Measurements from ENCODE around the gene RAB37. TPM values are rescaled to one million over a fixed set of nuclear protein-coding genes. Genes with fewer than 3 reads are reported as not detected.

Gene RAB37
- total RNA-seq, 1 donor = 0.36 TPM

DNA sequence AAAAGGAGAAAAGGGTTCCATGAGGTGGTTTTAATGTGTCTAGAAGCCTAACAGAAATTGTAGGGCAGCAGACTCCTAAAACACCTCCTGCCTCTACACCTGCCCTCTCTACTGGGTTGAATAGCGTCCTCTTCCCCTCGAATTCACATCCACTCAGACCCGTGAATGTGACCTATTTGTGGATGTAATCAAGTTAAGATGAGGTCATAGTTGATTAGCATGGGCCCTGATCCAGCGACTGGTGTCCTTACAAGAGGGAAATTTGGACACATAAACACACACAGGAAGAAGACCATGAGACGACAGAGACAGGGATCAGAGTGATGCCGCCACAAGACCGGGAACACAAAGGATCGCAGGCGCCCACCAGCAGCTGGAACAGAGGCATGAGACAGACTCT, 37.8 kb upstream of the RAB37 start:
- Histone ChIP-seq H3K36me3 (ENCODE audit: insufficient read depth, low read length) (no peaks in the 10 kb centered on the region), H3K27ac (ENCODE audit: low read depth, low read length) (no peak overlapping the region), H3K4me3 (ENCODE audit: insufficient read depth, low read length) (no peak overlapping the region), H2AFZ (ENCODE audit: low read length) (no peak overlapping the region), H4K20me1 (ENCODE audit: insufficient read depth, low read length) (no peaks in the 10 kb centered on the region), H3K4me1 (ENCODE audit: insufficient read depth, low read length) (no peaks in the 10 kb centered on the region), H3K4me2 (ENCODE audit: insufficient read depth, low read length) (no peak overlapping the region), H3K79me2 (ENCODE audit: insufficient read depth, low read length) (no peaks in the 10 kb centered on the region), H3K27me3 (ENCODE audit: insufficient read depth, low read length) (no peaks in the 10 kb centered on the region), H3K9me3 (ENCODE audit: low read depth, low read length) (no peaks in the 10 kb centered on the region)
- TF ChIP-seq CTCF (IDR thresholded peaks at IDR 0.05; ENCODE audit: extremely low read depth, low read depth, low read length) = no peak
- DNase-seq (ENCODE audit: insufficient read length, low spot score, missing footprints) = no peak

GRCh38 chr17:74702116-74702871, 34.8 kb upstream of the RAB37 start:
- DNase-seq (ENCODE audit: insufficient read length, low spot score, missing footprints) = peak; percentile 43
- Histone ChIP-seq H3K4me2 (ENCODE audit: insufficient read depth, low read length) (no peak overlapping the region), H3K36me3 (ENCODE audit: insufficient read depth, low read length) (no peaks in the 10 kb centered on the region), H3K4me1 (ENCODE audit: insufficient read depth, low read length) (no peaks in the 10 kb centered on the region), H3K4me3 (ENCODE audit: insufficient read depth, low read length) (no peak overlapping the region), H2AFZ (ENCODE audit: low read length) (no peak overlapping the region), H4K20me1 (ENCODE audit: insufficient read depth, low read length) (no peaks in the 10 kb centered on the region), H3K27ac (ENCODE audit: low read depth, low read length) (no peak overlapping the region), H3K9me3 (ENCODE audit: low read depth, low read length) (no peaks in the 10 kb centered on the region), H3K79me2 (ENCODE audit: insufficient read depth, low read length) (no peaks in the 10 kb centered on the region), H3K27me3 (ENCODE audit: insufficient read depth, low read length) (no peaks in the 10 kb centered on the region)
- TF ChIP-seq CTCF (IDR thresholded peaks at IDR 0.05; ENCODE audit: extremely low read depth, low read depth, low read length) = no peak

DNA sequence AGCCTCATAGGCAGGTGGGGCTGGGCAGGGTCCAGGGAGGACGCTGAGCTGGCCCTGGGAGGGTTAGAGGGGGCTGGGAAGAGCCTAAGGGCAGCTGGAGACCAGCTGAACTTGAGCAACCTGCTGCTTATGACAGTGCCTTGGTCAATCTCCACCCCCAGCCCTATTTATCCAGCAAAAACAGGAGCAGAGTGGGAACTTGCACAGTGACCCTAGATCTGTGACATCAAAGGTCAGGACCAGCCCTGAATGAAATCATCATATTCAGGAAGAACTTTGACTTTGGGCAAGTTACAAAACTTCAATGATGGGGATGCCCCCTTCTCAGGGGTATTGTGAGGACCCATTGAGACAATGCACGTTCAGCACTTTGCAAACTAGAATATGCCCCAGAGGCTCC, 33.7 kb upstream of the RAB37 start:
- no peaks in the 10 kb centered on the region for H3K9me3 ChIP-seq (ENCODE audit: low read depth, low read length)
- no peaks in the 10 kb centered on the region for H3K4me1 ChIP-seq (ENCODE audit: insufficient read depth, low read length)
- no peaks in the 10 kb centered on the region for H3K27me3 ChIP-seq (ENCODE audit: insufficient read depth, low read length)
- H3K4me2 ChIP-seq (ENCODE audit: insufficient read depth, low read length) = no peak overlapping the region
- no peaks in the 10 kb centered on the region for H4K20me1 ChIP-seq (ENCODE audit: insufficient read depth, low read length)
- no peak for TF ChIP-seq CTCF (IDR thresholded peaks at IDR 0.05; ENCODE audit: extremely low read depth, low read depth, low read length)
- no peak overlapping the region for H2AFZ ChIP-seq (ENCODE audit: low read length)
- no peaks in the 10 kb centered on the region for H3K36me3 ChIP-seq (ENCODE audit: insufficient read depth, low read length)
- no peak for DNase-seq (ENCODE audit: insufficient read length, low spot score, missing footprints)
- H3K79me2 ChIP-seq (ENCODE audit: insufficient read depth, low read length) = no peaks in the 10 kb centered on the region
- H3K27ac ChIP-seq (ENCODE audit: low read depth, low read length) = no peak overlapping the region
- no peak overlapping the region for H3K4me3 ChIP-seq (ENCODE audit: insufficient read depth, low read length)

GRCh38 chr17:74704544-74704943, 32.5 kb upstream of the RAB37 start:
- Histone ChIP-seq H3K4me3 (ENCODE audit: insufficient read depth, low read length) (no peak overlapping the region), H3K36me3 (ENCODE audit: insufficient read depth, low read length) (no peaks in the 10 kb centered on the region), H3K79me2 (ENCODE audit: insufficient read depth, low read length) (no peaks in the 10 kb centered on the region), H3K4me1 (ENCODE audit: insufficient read depth, low read length) (no peaks in the 10 kb centered on the region), H3K27ac (ENCODE audit: low read depth, low read length) (no peak overlapping the region), H3K4me2 (ENCODE audit: insufficient read depth, low read length) (no peak overlapping the region), H3K27me3 (ENCODE audit: insufficient read depth, low read length) (no peaks in the 10 kb centered on the region), H4K20me1 (ENCODE audit: insufficient read depth, low read length) (no peaks in the 10 kb centered on the region), H3K9me3 (ENCODE audit: low read depth, low read length) (no peaks in the 10 kb centered on the region), H2AFZ (ENCODE audit: low read length) (no peak overlapping the region)
- TF ChIP-seq CTCF (IDR thresholded peaks at IDR 0.05; ENCODE audit: extremely low read depth, low read depth, low read length) = no peak
- no peak for DNase-seq (ENCODE audit: insufficient read length, low spot score, missing footprints)

Data from osteoblast (primary cell).